ENCODE results near the gene AVL9. TPM values are rescaled to one million over a fixed set of nuclear protein-coding genes. Genes with fewer than 3 reads are reported as not detected.
"Not testable (repeated sequence)": the region's sequence is repeated elsewhere in the genome, so short reads cannot be mapped to it uniquely, and the experiment has no call there.

AVL9 gene
- total RNA-seq, 1 donor from 2014 or later = 37.8 TPM

DNA sequence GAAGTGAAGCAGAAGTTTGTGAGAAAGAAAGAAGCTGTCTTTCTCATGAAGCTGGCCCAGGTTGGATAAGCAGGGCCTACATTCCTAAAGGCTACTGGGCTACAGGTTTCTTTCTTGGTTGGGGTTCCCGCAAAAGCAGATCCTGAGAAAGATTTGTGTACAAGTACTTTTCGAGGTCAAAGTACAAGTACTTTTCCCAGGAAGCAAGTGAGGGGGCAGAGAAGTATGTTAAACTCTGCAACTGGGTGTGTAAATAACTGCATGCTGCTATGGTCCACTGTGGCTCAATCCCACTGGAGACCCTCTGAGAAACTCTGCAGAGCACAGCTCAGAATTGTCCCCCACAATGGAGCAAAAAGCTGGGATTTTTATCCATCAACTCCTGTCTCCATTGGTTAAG, 33.8 kb upstream of the AVL9 start:
- H3K27ac ChIP-seq = no peak overlapping the region
- H3K9me3 ChIP-seq = no peaks in the 10 kb centered on the region
- H3K36me3 ChIP-seq = no peaks in the 10 kb centered on the region
- TF ChIP-seq, protein P1, sequence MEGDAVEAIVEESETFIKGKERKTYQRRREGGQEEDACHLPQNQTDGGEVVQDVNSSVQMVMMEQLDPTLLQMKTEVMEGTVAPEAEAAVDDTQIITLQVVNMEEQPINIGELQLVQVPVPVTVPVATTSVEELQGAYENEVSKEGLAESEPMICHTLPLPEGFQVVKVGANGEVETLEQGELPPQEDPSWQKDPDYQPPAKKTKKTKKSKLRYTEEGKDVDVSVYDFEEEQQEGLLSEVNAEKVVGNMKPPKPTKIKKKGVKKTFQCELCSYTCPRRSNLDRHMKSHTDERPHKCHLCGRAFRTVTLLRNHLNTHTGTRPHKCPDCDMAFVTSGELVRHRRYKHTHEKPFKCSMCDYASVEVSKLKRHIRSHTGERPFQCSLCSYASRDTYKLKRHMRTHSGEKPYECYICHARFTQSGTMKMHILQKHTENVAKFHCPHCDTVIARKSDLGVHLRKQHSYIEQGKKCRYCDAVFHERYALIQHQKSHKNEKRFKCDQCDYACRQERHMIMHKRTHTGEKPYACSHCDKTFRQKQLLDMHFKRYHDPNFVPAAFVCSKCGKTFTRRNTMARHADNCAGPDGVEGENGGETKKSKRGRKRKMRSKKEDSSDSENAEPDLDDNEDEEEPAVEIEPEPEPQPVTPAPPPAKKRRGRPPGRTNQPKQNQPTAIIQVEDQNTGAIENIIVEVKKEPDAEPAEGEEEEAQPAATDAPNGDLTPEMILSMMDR (IDR thresholded peaks at IDR 0.05) = no peak
- DNase-seq = no peak
- H3K4me3 ChIP-seq = no peak overlapping the region
- intact Hi-C loops (cut with DNase I) = no loop called here
- no peak for ATAC-seq
- H3K27me3 ChIP-seq (ENCODE audit: low read depth) = no peaks in the 10 kb centered on the region
- no peaks in the 10 kb centered on the region for H3K4me1 ChIP-seq

DNA sequence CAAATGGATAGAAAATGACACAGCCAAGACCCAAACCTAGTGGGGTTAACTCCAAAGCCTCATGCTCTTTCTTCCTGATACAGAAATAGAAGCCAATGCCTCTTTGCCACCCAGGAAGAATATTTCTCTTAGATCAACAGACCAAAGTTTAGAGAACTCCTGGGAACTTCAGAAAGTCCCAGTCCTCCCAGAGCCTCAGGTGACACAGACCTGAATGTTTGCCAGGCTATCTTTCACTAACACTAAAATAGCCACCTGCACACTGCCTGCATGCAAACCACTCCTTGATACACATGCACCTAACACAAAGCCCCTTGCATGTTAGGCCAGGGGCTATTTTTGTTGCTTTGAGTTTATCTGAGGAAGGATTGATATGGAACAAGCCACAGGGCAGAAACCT, 32.8 kb upstream of the AVL9 start:
- Histone ChIP-seq H3K9me3 (no peaks in the 10 kb centered on the region), H3K27ac (no peak overlapping the region), H3K36me3 (no peaks in the 10 kb centered on the region), H3K4me3 (no peak overlapping the region), H3K27me3 (ENCODE audit: low read depth) (no peaks in the 10 kb centered on the region), H3K4me1 (no peaks in the 10 kb centered on the region)
- TF ChIP-seq, protein P1 (IDR thresholded peaks at IDR 0.05) = no peak
- intact Hi-C loops (cut with DNase I) = no loop called here
- ATAC-seq (no peak), DNase-seq (no peak)

DNA sequence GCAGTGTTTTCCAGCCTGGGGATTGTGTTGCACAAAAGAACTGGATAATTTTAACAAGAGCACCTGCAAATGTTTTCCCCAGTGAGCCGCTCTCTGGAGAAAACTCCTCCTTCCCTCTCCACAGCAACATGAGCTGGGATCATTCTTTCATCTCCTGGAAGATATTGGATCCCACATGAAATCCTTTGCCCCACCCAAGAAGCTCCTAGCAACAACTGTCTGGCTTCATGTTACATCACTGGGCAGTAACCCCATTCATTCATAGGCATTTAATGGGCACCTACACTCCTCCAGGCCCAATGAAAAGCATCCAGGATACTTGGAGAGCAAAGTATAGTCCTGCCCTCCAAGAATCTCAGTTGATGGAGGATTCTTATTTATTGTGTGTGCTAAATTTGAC, 32.3 kb upstream of the AVL9 start:
- Histone ChIP-seq H3K36me3 (no peaks in the 10 kb centered on the region), H3K27me3 (ENCODE audit: low read depth) (no peaks in the 10 kb centered on the region), H3K4me3 (no peak overlapping the region), H3K27ac (no peak overlapping the region), H3K9me3 (no peaks in the 10 kb centered on the region), H3K4me1 (no peaks in the 10 kb centered on the region)
- no peak for DNase-seq
- ATAC-seq = no peak
- TF ChIP-seq, protein P1 (IDR thresholded peaks at IDR 0.05) = no peak
- intact Hi-C loops (cut with DNase I) = no loop called here

DNA sequence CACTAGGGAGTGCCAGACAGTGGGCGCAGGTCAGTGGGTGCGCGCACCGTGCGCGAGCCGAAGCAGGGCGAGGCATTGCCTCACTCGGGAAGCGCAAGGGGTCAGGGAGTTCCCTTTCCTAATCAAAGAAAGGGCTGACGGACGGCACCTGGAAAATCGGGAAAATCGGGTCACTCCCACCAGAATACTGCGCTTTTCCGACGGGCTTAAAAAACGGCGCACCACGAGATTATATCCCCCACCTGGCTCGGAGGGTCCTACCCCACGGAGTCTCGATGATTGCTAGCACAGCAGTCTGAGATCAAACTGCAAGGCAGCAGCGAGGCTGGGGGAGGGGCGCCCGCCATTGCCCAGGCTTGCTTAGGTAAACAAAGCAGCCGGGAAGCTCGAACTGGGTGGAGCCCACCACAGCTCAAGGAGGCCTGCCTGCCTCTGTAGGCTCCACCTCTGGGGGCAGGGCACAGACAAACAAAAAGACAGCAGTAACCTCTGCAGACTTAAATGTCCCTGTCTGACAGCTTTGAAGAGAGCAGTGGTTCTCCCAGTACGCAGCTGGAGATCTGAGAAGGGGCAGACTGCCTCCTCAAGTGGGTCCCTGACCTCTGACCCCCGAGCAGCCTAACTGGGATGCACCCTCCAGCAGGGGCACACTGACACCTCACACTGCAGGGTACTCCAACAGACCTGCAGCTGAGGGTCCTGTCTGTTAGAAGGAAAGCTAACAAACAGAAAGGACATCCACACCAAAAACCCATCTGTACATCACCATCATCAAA, 30.5 kb upstream of the AVL9 start:
- H3K36me3 ChIP-seq; H3K27ac ChIP-seq; H3K4me3 ChIP-seq; DNase-seq; H3K9me3 ChIP-seq; ATAC-seq; H3K4me1 ChIP-seq; H3K27me3 ChIP-seq (ENCODE audit: low read depth); intact Hi-C loops (cut with DNase I): not testable (repeated sequence)

DNA sequence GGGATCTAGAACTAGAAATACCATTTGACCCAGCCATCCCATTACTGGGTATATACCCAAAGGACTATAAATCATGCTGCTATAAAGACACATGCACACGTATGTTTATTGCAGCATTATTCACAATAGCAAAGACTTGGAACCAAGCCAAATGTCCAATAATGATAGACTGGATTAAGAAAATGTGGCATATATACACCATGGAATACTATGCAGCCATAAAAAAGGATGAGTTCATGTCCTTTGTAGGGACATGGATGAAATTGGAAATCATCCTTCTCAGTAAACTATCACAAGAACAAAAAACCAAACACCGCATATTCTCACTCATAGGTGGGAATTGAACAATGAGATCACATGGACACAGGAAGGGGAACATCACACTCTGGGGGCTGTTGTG, 25.3 kb upstream of the AVL9 start:
- intact Hi-C loops (cut with DNase I); H3K27me3 ChIP-seq (ENCODE audit: low read depth); H3K27ac ChIP-seq; ATAC-seq; H3K4me1 ChIP-seq; DNase-seq; H3K36me3 ChIP-seq; H3K4me3 ChIP-seq; H3K9me3 ChIP-seq: not testable (repeated sequence)

DNA sequence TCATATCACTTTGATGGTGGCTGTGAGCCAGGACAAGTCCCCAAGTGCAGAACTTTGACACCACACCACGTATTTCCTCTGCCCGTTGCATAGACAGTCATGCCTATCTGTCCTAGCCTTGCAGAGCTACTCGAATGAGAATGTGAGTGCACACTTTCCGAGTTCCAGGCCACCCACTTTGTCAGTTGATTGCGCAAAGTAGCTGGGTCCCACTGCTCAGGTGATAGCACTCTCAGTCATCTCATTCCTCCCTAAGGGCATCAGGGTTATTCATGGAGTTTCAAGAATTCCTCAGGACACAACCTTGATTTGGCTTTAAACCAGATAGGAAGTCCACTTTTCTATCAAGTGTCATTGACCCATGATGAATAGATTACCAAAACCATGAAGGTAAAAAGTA, 24.4 kb upstream of the AVL9 start:
- no peaks in the 10 kb centered on the region for H3K36me3 ChIP-seq
- TF ChIP-seq, protein P1 (IDR thresholded peaks at IDR 0.05) = no peak
- H3K4me3 ChIP-seq = no peak overlapping the region
- H3K27ac ChIP-seq = no peak overlapping the region
- no peak for ATAC-seq
- no peaks in the 10 kb centered on the region for H3K9me3 ChIP-seq
- intact Hi-C loops (cut with DNase I) = no loop called here
- H3K27me3 ChIP-seq (ENCODE audit: low read depth) = no peaks in the 10 kb centered on the region
- no peaks in the 10 kb centered on the region for H3K4me1 ChIP-seq
- no peak for DNase-seq
